ENCODE measurements around the gene VSIG4. TPM values are rescaled to one million over a fixed set of nuclear protein-coding genes. Genes with fewer than 3 reads are reported as not detected.

The VSIG4 gene
- total and polyA plus RNA-seq, 2 of the 13 experiments (the other 11 are each of a cell fraction or from before 2014, with no cell fraction given): not detected

DNA sequence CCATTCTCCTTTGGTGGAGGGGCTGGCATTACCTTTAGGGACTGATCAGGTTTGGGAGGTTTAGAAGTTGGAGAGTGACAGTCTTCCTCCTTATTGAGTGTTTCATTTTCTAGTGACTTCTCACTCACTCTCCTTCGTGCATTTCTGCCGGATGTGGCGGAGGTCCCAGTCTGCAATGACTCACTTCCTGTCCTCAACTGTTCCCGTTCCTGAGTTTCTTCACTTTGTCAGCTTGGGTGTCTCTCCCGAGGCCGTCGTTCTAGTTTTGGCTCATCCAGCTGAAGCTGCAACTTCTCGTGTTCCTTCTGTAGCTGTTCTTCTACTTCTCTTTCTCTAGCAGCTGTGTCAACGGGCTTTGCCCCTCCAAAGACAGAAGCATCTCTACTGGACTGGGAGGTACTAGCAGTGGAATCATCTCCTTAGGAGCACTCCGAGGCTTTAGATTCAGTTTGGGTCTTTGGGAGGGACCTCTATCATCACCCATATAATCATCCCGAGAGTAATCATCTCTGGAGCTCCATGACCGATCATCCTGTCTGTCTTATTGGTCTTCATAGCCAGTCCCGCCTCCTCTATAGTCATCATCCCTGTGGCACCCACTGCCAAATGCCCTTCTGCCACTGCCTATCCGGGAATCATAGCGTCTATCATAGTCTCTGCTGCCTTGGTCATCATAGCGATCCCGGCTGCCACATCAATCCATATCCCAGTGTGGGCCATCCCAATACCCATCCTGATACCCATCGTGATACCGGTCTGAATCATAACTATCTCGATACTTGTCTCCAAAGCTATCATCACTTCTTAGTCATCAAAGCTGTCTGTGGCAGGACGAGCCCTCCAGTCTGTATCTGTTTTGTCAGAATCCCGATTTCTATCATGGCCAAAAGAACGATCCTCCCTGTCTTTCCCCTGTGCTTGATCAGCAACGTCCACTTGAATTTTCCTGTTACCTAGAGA lies 35.3 kb upstream of the VSIG4 start:
- TF ChIP-seq REXO4 (CRISPR knock-in tag; IDR thresholded peaks at IDR 0.05; ENCODE audit: borderline replicate concordance) (no peak), NPAS2 (CRISPR knock-in tag; IDR thresholded peaks at IDR 0.05; ENCODE audit: borderline replicate concordance) (no peak), FOXK1 (CRISPR knock-in tag; IDR thresholded peaks at IDR 0.05; ENCODE audit: borderline replicate concordance, low read depth) (no peak), ZNF563 (CRISPR knock-in tag; IDR thresholded peaks at IDR 0.05) (no peak), NAIF1 (CRISPR knock-in tag; IDR thresholded peaks at IDR 0.05; ENCODE audit: borderline replicate concordance) (no peak), AHR (CRISPR knock-in tag; IDR thresholded peaks at IDR 0.05) (no peak), GABPB1 (CRISPR knock-in tag; IDR thresholded peaks at IDR 0.05) (no peak), TCF7L2 (IDR thresholded peaks at IDR 0.05; ENCODE audit: low read depth, low read length) (no peak), ZNF256 (CRISPR knock-in tag; conservative IDR thresholded peaks at IDR 0.05) (no peak), ZNF562 (CRISPR knock-in tag; IDR thresholded peaks at IDR 0.05; ENCODE audit: borderline replicate concordance) (no peak), NCOR1 (IDR thresholded peaks at IDR 0.05; ENCODE audit: borderline replicate concordance, low read length) (no peak), ZNF274 (CRISPR knock-in tag; IDR thresholded peaks at IDR 0.05) (no peak), ZSCAN31 (CRISPR knock-in tag; IDR thresholded peaks at IDR 0.05; ENCODE audit: low read depth) (no peak), GZF1 (CRISPR knock-in tag; IDR thresholded peaks at IDR 0.05) (no peak), TBL1XR1 (IDR thresholded peaks at IDR 0.05; ENCODE audit: borderline replicate concordance, low read length, partially characterized antibody) (no peak)
- TF ChIP-seq, protein P1, sequence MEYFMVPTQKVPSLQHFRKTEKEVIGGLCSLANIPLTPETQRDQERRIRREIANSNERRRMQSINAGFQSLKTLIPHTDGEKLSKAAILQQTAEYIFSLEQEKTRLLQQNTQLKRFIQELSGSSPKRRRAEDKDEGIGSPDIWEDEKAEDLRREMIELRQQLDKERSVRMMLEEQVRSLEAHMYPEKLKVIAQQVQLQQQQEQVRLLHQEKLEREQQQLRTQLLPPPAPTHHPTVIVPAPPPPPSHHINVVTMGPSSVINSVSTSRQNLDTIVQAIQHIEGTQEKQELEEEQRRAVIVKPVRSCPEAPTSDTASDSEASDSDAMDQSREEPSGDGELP (IDR thresholded peaks at IDR 0.05; ENCODE audit: borderline replicate concordance, low read depth): no peak
- TF ChIP-seq, protein P2, sequence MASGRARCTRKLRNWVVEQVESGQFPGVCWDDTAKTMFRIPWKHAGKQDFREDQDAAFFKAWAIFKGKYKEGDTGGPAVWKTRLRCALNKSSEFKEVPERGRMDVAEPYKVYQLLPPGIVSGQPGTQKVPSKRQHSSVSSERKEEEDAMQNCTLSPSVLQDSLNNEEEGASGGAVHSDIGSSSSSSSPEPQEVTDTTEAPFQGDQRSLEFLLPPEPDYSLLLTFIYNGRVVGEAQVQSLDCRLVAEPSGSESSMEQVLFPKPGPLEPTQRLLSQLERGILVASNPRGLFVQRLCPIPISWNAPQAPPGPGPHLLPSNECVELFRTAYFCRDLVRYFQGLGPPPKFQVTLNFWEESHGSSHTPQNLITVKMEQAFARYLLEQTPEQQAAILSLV (CRISPR knock-in tag; IDR thresholded peaks at IDR 0.05; ENCODE audit: borderline replicate concordance): no peak
- TF ChIP-seq, protein P3, sequence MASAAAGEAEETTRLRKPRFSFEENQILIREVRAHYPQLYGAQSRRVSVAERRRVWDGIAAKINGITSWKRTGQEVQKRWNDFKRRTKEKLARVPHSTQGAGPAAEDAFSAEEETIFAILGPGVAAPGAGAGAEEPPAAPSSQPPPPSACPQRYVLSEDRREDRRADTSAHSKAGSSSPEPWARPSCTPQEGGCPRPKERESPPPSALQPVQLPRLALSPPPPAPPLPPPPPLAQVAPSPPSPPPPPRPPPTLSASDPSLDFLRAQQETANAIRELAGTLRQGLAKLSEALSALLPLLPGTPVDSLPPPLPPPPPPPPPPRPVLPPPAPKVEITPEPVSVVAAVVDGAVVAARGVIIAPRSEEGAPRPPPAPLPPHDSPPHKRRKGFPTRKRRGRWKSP (CRISPR knock-in tag; IDR thresholded peaks at IDR 0.05): no peak
- TF ChIP-seq, protein P4, sequence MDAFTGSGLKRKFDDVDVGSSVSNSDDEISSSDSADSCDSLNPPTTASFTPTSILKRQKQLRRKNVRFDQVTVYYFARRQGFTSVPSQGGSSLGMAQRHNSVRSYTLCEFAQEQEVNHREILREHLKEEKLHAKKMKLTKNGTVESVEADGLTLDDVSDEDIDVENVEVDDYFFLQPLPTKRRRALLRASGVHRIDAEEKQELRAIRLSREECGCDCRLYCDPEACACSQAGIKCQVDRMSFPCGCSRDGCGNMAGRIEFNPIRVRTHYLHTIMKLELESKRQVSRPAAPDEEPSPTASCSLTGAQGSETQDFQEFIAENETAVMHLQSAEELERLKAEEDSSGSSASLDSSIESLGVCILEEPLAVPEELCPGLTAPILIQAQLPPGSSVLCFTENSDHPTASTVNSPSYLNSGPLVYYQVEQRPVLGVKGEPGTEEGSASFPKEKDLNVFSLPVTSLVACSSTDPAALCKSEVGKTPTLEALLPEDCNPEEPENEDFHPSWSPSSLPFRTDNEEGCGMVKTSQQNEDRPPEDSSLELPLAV (CRISPR knock-in tag; conservative IDR thresholded peaks at IDR 0.05; ENCODE audit: low read depth): no peak
- TF ChIP-seq, protein P5, sequence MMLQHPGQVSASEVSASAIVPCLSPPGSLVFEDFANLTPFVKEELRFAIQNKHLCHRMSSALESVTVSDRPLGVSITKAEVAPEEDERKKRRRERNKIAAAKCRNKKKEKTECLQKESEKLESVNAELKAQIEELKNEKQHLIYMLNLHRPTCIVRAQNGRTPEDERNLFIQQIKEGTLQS (CRISPR knock-in tag; IDR thresholded peaks at IDR 0.05): no peak
- no peak overlapping the region for H3K4me2 ChIP-seq (ENCODE audit: low read depth, low read length)
- in situ Hi-C loops (cut with HindIII; ENCODE audit: extremely low pct_ligation_motif_present, low pct_unique_long_range_greater_than_20kb) (no loop called here), intact Hi-C loops (cut with micrococcal nuclease; ENCODE audit: unreplicated experiment) (no loop called here)
- 12% methylated on average over 24 of the region's 24 CpGs for WGBS (ENCODE audit: low lambda C conversion rate)
- H3K4me1 ChIP-seq (ENCODE audit: insufficient read depth, low read length): no peaks in the 10 kb centered on the region
- no peak overlapping the region for H3K9ac ChIP-seq (ENCODE audit: insufficient read depth, low read depth, low read length)
- no peaks in the 10 kb centered on the region for H3K36me3 ChIP-seq (replicated peaks in 1 of 2; ENCODE audit: control insufficient read depth in 1 of 2, insufficient read depth in 2 of 2, low read length in 2 of 2)
- no peak overlapping the region for H2AFZ ChIP-seq (ENCODE audit: low read length)
- DNase-seq (ENCODE audit: low spot score): no peak
- H3K9me3 ChIP-seq (ENCODE audit: low read length): no peaks in the 10 kb centered on the region
- POLR2A ChIA-PET: no interaction called here
- no peaks in the 10 kb centered on the region for H4K20me1 ChIP-seq (ENCODE audit: insufficient read depth, low read length)
- no peak overlapping the region for H3K27ac ChIP-seq (ENCODE audit: extremely low read length, insufficient read depth, low read length)
- no peak for ATAC-seq
- CTCF ChIA-PET (ENCODE audit: low intra/inter-chr PET ratio, low total read pairs): no interaction called here
- no peaks in the 10 kb centered on the region for H3K79me2 ChIP-seq (ENCODE audit: insufficient read depth, low read length)
- BruUV-seq (replicated peaks): no TSS peak
- H3K27me3 ChIP-seq (ENCODE audit: control insufficient read depth in 1 of 2, insufficient read depth in 2 of 2, low read length in 2 of 2): no peaks in the 10 kb centered on the region
- FAIRE-seq: no peak
- no peak overlapping the region for H3K4me3 ChIP-seq (replicated peaks in 1 of 3; ENCODE audit: insufficient read depth in 1 of 3, low read depth in 2 of 3, low read length in 3 of 3)

All from HepG2 (cell line).